ENCODE results near the gene LTBP2.

GRCh38 chr14:74469548-74470518 lies 142.2 kb downstream of the LTBP2 start:
- TF ChIP-seq EZH2 (IDR thresholded peaks at IDR 0.05; ENCODE audit: borderline replicate concordance) (no peak), CTCF (IDR thresholded peaks at IDR 0.05; ENCODE audit: poor library complexity) (no peak)

Data from hepatocyte (in vitro differentiated cells).